HEK293T (cell line): ENCODE measurements around the gene SOCS6.
A peak's percentile ranks its signal among the peaks of the same experiment; 100 is the strongest.

Experiments
- CTCF ChIA-PET: fragments of 350-600 bp; formaldehyde crosslinking; extraction: SDS; loops from one replicate; lab custom pipeline; 2021; ENCODE audit warnings: antibody characterized with exemption, inconsistent platforms; lab: Yijun Ruan, JAX
- POLR2A ChIA-PET: fragments of 350-600 bp; formaldehyde crosslinking; extraction: SDS; loops from one replicate; lab custom pipeline; 2020; ENCODE audit warnings: antibody characterized with exemption, inconsistent platforms; lab: Yijun Ruan, JAX
- DNase-seq: peaks from one replicate; pipeline ENCODE4 v3.0.0; 2012; ENCODE audit warnings: mixed read lengths; ENCODE audit errors: extremely low spot score
- ARNT ChIP-seq: fragments of 450-650 bp; IDR thresholded peaks from 2 replicates; pipeline ENCODE4 v1.6.1; 2017; ENCODE audit warnings: mild to moderate bottlenecking
- BHLHE40 ChIP-seq: fragments of 450-650 bp; IDR thresholded peaks from 2 replicates; pipeline ENCODE4 v1.6.1; 2016; ENCODE audit warnings: mild to moderate bottlenecking, moderate library complexity, borderline replicate concordance
- CTBP1 ChIP-seq: fragments of 450-650 bp; IDR thresholded peaks from 2 replicates; pipeline ENCODE4 v1.6.1; 2016; ENCODE audit warnings: borderline replicate concordance
- ELF4 ChIP-seq: fragments of 450-650 bp; IDR thresholded peaks from 2 replicates; pipeline ENCODE4 v1.6.1; 2017; ENCODE audit warnings: antibody characterized with exemption
- FOXA1 ChIP-seq: fragments of 450-650 bp; IDR thresholded peaks from 2 replicates; pipeline ENCODE4 v1.6.1; 2016; ENCODE audit warnings: mild to moderate bottlenecking
- FOXK2 ChIP-seq: fragments of 450-650 bp; IDR thresholded peaks from 2 replicates; pipeline ENCODE4 v1.6.1; 2016; ENCODE audit warnings: mild to moderate bottlenecking
- FOXM1 ChIP-seq: fragments of 450-650 bp; IDR thresholded peaks from 2 replicates; pipeline ENCODE4 v1.6.1; 2017; ENCODE audit warnings: mild to moderate bottlenecking, borderline replicate concordance
- HDGF ChIP-seq: fragments of 450-650 bp; IDR thresholded peaks from 2 replicates; pipeline ENCODE4 v1.6.1; 2017; ENCODE audit warnings: antibody characterized with exemption, borderline replicate concordance
- L3MBTL2 ChIP-seq: fragments of 450-650 bp; conservative IDR thresholded peaks from 2 replicates; pipeline ENCODE4 v1.6.1; 2016; ENCODE audit warnings: mild to moderate bottlenecking
- LEF1 ChIP-seq: fragments of 450-650 bp; IDR thresholded peaks from 2 replicates; pipeline ENCODE4 v1.6.1; 2017; ENCODE audit warnings: mild to moderate bottlenecking, borderline replicate concordance
- NFRKB ChIP-seq: fragments of 450-650 bp; IDR thresholded peaks from 2 replicates; pipeline ENCODE4 v1.6.1; 2016; ENCODE audit warnings: mild to moderate bottlenecking, moderate library complexity
- PKNOX1 ChIP-seq: fragments of 450-650 bp; IDR thresholded peaks from 2 replicates; pipeline ENCODE4 v1.6.1; 2016
- SP1 ChIP-seq: fragments of 450-650 bp; IDR thresholded peaks from 2 replicates; pipeline ENCODE4 v1.6.1; 2017
- SUZ12 ChIP-seq: fragments of 450-650 bp; IDR thresholded peaks from 2 replicates; pipeline ENCODE4 v1.6.1; 2016; ENCODE audit warnings: mild to moderate bottlenecking
- TARDBP ChIP-seq: fragments of 450-650 bp; IDR thresholded peaks from 2 replicates; pipeline ENCODE4 v1.6.1; 2016
- ZNF384 ChIP-seq: fragments of 450-650 bp; IDR thresholded peaks from 2 replicates; pipeline ENCODE4 v1.6.1; 2016

SOCS6 gene

GRCh38 chr18:70313640-70314039 is 24.8 kb downstream of the SOCS6 start:
- ChIA-PET POLR2A (no interaction called here), CTCF (no interaction called here)
- DNase-seq = no peak
- TF ChIP-seq TARDBP = no peak
- no peak for TF ChIP-seq SP1
- no peak for TF ChIP-seq ARNT
- no peak for TF ChIP-seq PKNOX1

GRCh38 chr18:70314151-70314782 is 25.4 kb downstream of the SOCS6 start:
- ChIA-PET POLR2A (no interaction called here), CTCF (no interaction called here)
- no peak for DNase-seq
- TF ChIP-seq PKNOX1 (no peak), CTBP1 (no peak), HDGF (no peak), TARDBP (no peak), ELF4 (no peak), SP1 (no peak), NFRKB (no peak), ZNF384 (no peak), ARNT (no peak), L3MBTL2 (no peak), FOXK2 (no peak), LEF1 (no peak), BHLHE40 (no peak), FOXA1 (no peak), FOXM1 (no peak), SUZ12 (no peak)

GRCh38 chr18:70319187-70319586 is 30.3 kb downstream of the SOCS6 start:
- ChIA-PET POLR2A (no interaction called here), CTCF (interaction anchor here (0.8 kb wide), 1 partner anchor 356 kb away, joined by 8 read pairs; no protein-coding TSS in a partner anchor)
- peak; percentile 71; the same call in 1 of the 2 replicates for TF ChIP-seq CTBP1
- no peak for TF ChIP-seq LEF1
- TF ChIP-seq PKNOX1 = peak; percentile 85
- DNase-seq = no peak

GRCh38 chr18:70321616-70322015 is 32.8 kb downstream of the SOCS6 start:
- no peak for DNase-seq
- no peak for TF ChIP-seq PKNOX1
- no peak for TF ChIP-seq L3MBTL2
- TF ChIP-seq LEF1 = no peak
- TF ChIP-seq SP1 = no peak
- TF ChIP-seq HDGF = no peak
- TF ChIP-seq ARNT = no peak
- TF ChIP-seq FOXK2 = no peak
- TF ChIP-seq FOXA1 = no peak
- TF ChIP-seq SUZ12 = no peak
- TF ChIP-seq CTBP1 = no peak
- TF ChIP-seq BHLHE40 = no peak
- TF ChIP-seq NFRKB = no peak
- ChIA-PET CTCF (no interaction called here), POLR2A (no interaction called here)

GRCh38 chr18:70322385-70322784 is 33.5 kb downstream of the SOCS6 start:
- CTCF ChIA-PET = no interaction called here
- DNase-seq = no peak
- POLR2A ChIA-PET = no interaction called here
- TF ChIP-seq BHLHE40 (no peak), CTBP1 (no peak), TARDBP (no peak), L3MBTL2 (no peak), ARNT (no peak), LEF1 (no peak), FOXA1 (no peak), ZNF384 (no peak), PKNOX1 (no peak), SP1 (no peak), ELF4 (no peak), SUZ12 (no peak), HDGF (no peak), NFRKB (no peak), FOXK2 (no peak), FOXM1 (no peak)
